ENCODE data around the gene FAM174A.

The FAM174A gene

GRCh38 chr5:100542086-100542485 is 6.9 kb downstream of the FAM174A start:
- H3K23ac ChIP-seq (ENCODE audit: low read length in 2 of 2) = no peak overlapping the region
- H4K91ac ChIP-seq (ENCODE audit: low read length) = no peak overlapping the region
- H3K79me1 ChIP-seq (replicated peaks; ENCODE audit: low read length, poor library complexity, severe bottlenecking) = peaks cover 19% of the 10 kb centered on the region
- H3K14ac ChIP-seq (ENCODE audit: low read length in 2 of 2) = no peak overlapping the region
- no peak for DNase-seq
- H2AK5ac ChIP-seq (ENCODE audit: low read length, severe bottlenecking) = no peak overlapping the region
- H3K18ac ChIP-seq (ENCODE audit: low read depth in 1 of 2, low read length in 2 of 2) = no peak overlapping the region
- 100% methylated on average over 1 of the region's 1 CpG for WGBS
- H3K9ac ChIP-seq (ENCODE audit: low read length) = no peak overlapping the region
- H3K9me3 ChIP-seq (ENCODE audit: control insufficient read depth, low read length) = no peaks in the 10 kb centered on the region
- H3K4me2 ChIP-seq (ENCODE audit: low read length, poor library complexity, severe bottlenecking) = no peak overlapping the region
- peaks cover 0 to 2% of the 10 kb centered on the region in 2 experiments for H3K36me3 ChIP-seq (ENCODE audit: control insufficient read depth in 1 of 2, insufficient read depth in 2 of 2, low read depth in 1 of 2, low read length in 2 of 2)
- H3K27ac ChIP-seq (ENCODE audit: low read length, poor library complexity, severe bottlenecking) = no peak overlapping the region
- no peak overlapping the region for H3K4me3 ChIP-seq (ENCODE audit: insufficient read depth in 1 of 2, low read depth in 1 of 2, low read length in 2 of 2)
- H2BK5ac ChIP-seq (ENCODE audit: low read depth, low read length, poor library complexity, severe bottlenecking) = no peak overlapping the region
- no peak overlapping the region for H3K4ac ChIP-seq (ENCODE audit: low read depth in 1 of 2, low read length in 2 of 2)
- no peak overlapping the region for H2AFZ ChIP-seq (ENCODE audit: low read depth, low read length)
- no peaks in the 10 kb centered on the region for H3K4me1 ChIP-seq (ENCODE audit: control insufficient read depth, insufficient read depth, low read depth, low read length)
- H2BK120ac ChIP-seq (ENCODE audit: low read depth, low read length) = no peak overlapping the region
- no peak overlapping the region for H2BK15ac ChIP-seq (ENCODE audit: low read depth, poor library complexity, severe bottlenecking)
- H2BK12ac ChIP-seq (ENCODE audit: low read length in 2 of 2) = no peak overlapping the region
- no peak overlapping the region for H4K8ac ChIP-seq (ENCODE audit: low read length)
- H3K27me3 ChIP-seq (ENCODE audit: control insufficient read depth in 1 of 2, insufficient read depth in 1 of 2, low read length in 2 of 2) = no peaks in the 10 kb centered on the region

- no peak overlapping the region for H3K4ac ChIP-seq (ENCODE audit: low read depth in 1 of 2, low read length in 2 of 2)
- H2BK15ac ChIP-seq (ENCODE audit: low read depth, poor library complexity, severe bottlenecking) = no peak overlapping the region
- no peak overlapping the region for H3K9ac ChIP-seq (ENCODE audit: low read length)
- no peak overlapping the region for H4K91ac ChIP-seq (ENCODE audit: low read length)
- H3K4me2 ChIP-seq (ENCODE audit: low read length, poor library complexity, severe bottlenecking) = no peak overlapping the region
- H3K23ac ChIP-seq (ENCODE audit: low read length in 2 of 2) = no peak overlapping the region
- no peak overlapping the region for H3K18ac ChIP-seq (ENCODE audit: low read depth in 1 of 2, low read length in 2 of 2)
- WGBS = no CpG with 5 or more reads among the region's 1 CpG
- no peak overlapping the region for H4K8ac ChIP-seq (ENCODE audit: low read length)
- peaks cover 0 to 2% of the 10 kb centered on the region in 2 experiments for H3K36me3 ChIP-seq (ENCODE audit: control insufficient read depth in 1 of 2, insufficient read depth in 2 of 2, low read depth in 1 of 2, low read length in 2 of 2)
- no peak overlapping the region for H2BK120ac ChIP-seq (ENCODE audit: low read depth, low read length)
- peaks cover 15% of the 10 kb centered on the region for H3K79me1 ChIP-seq (replicated peaks; ENCODE audit: low read length, poor library complexity, severe bottlenecking)
- no peak overlapping the region for H3K4me3 ChIP-seq (ENCODE audit: insufficient read depth in 1 of 2, low read depth in 1 of 2, low read length in 2 of 2)
- H3K4me1 ChIP-seq (ENCODE audit: control insufficient read depth, insufficient read depth, low read depth, low read length) = peaks cover 2% of the 10 kb centered on the region
- no peak overlapping the region for H3K27ac ChIP-seq (ENCODE audit: low read length, poor library complexity, severe bottlenecking)
- no peaks in the 10 kb centered on the region for H3K9me3 ChIP-seq (ENCODE audit: control insufficient read depth, low read length)
- no peak for DNase-seq
- H3K14ac ChIP-seq (ENCODE audit: low read length in 2 of 2) = no peak overlapping the region
- no peak overlapping the region for H2AFZ ChIP-seq (ENCODE audit: low read depth, low read length)
- no peak overlapping the region for H2BK12ac ChIP-seq (ENCODE audit: low read length in 2 of 2)
- no peaks in the 10 kb centered on the region for H3K27me3 ChIP-seq (ENCODE audit: control insufficient read depth in 1 of 2, insufficient read depth in 1 of 2, low read length in 2 of 2)
- no peak overlapping the region for H2AK5ac ChIP-seq (ENCODE audit: low read length, severe bottlenecking)
- H2BK5ac ChIP-seq (ENCODE audit: low read depth, low read length, poor library complexity, severe bottlenecking) = no peak overlapping the region
Measured at GRCh38 chr5:100546001-100546400, 10.8 kb downstream of the FAM174A start.

GRCh38 chr5:100550531-100551051 is 15.4 kb downstream of the FAM174A start:
- Histone ChIP-seq H2BK120ac (ENCODE audit: low read depth, low read length) (no peak overlapping the region), H2AK5ac (ENCODE audit: low read length, severe bottlenecking) (no peak overlapping the region), H3K4me1 (ENCODE audit: control insufficient read depth, insufficient read depth, low read depth, low read length) (peaks cover 5% of the 10 kb centered on the region), H3K4me2 (ENCODE audit: low read length, poor library complexity, severe bottlenecking) (no peak overlapping the region), H2BK5ac (ENCODE audit: low read depth, low read length, poor library complexity, severe bottlenecking) (no peak overlapping the region), H3K27ac (ENCODE audit: low read length, poor library complexity, severe bottlenecking) (peak overlapping the region; percentile 3), H4K91ac (ENCODE audit: low read length) (no peak overlapping the region), H3K4ac (ENCODE audit: low read depth in 1 of 2, low read length in 2 of 2) (no peak overlapping the region), H3K79me1 (replicated peaks; ENCODE audit: low read length, poor library complexity, severe bottlenecking) (peaks cover 13% of the 10 kb centered on the region), H3K18ac (ENCODE audit: low read depth in 1 of 2, low read length in 2 of 2) (no peak overlapping the region), H2AFZ (ENCODE audit: low read depth, low read length) (peak overlapping the region; percentile 69), H2BK15ac (ENCODE audit: low read depth, poor library complexity, severe bottlenecking) (no peak overlapping the region), H3K23ac (ENCODE audit: low read length in 2 of 2) (no peak overlapping the region), H4K8ac (ENCODE audit: low read length) (no peak overlapping the region), H3K4me3 (ENCODE audit: insufficient read depth in 1 of 2, low read depth in 1 of 2, low read length in 2 of 2) (no peak overlapping the region), H2BK12ac (ENCODE audit: low read length in 2 of 2) (no peak overlapping the region), H3K9me3 (ENCODE audit: control insufficient read depth, low read length) (no peaks in the 10 kb centered on the region), H3K36me3 (ENCODE audit: control insufficient read depth in 1 of 2, insufficient read depth in 2 of 2, low read depth in 1 of 2, low read length in 2 of 2) (peaks cover 0 to 2% of the 10 kb centered on the region in 2 experiments), H3K14ac (ENCODE audit: low read length in 2 of 2) (peak overlapping the region in 1 of 2 experiments; percentile 55), H3K27me3 (ENCODE audit: control insufficient read depth in 1 of 2, insufficient read depth in 1 of 2, low read length in 2 of 2) (no peaks in the 10 kb centered on the region), H3K9ac (ENCODE audit: low read length) (peak overlapping the region; percentile 18)
- no peak for DNase-seq
- WGBS = 100% methylated on average over 1 of the region's 1 CpG

- H4K8ac ChIP-seq (ENCODE audit: low read length) = no peak overlapping the region
- no peak overlapping the region for H3K9ac ChIP-seq (ENCODE audit: low read length)
- no peak overlapping the region for H2BK120ac ChIP-seq (ENCODE audit: low read depth, low read length)
- H2AK5ac ChIP-seq (ENCODE audit: low read length, severe bottlenecking) = no peak overlapping the region
- peaks cover 0 to 2% of the 10 kb centered on the region in 2 experiments for H3K36me3 ChIP-seq (ENCODE audit: control insufficient read depth in 1 of 2, insufficient read depth in 2 of 2, low read depth in 1 of 2, low read length in 2 of 2)
- no peak for DNase-seq
- no peak overlapping the region for H4K91ac ChIP-seq (ENCODE audit: low read length)
- no peak overlapping the region for H2BK5ac ChIP-seq (ENCODE audit: low read depth, low read length, poor library complexity, severe bottlenecking)
- H3K23ac ChIP-seq (ENCODE audit: low read length in 2 of 2) = no peak overlapping the region
- peak overlapping the region; percentile 5 to 33 for H3K18ac ChIP-seq (ENCODE audit: low read depth in 1 of 2, low read length in 2 of 2)
- no peak overlapping the region for H2BK15ac ChIP-seq (ENCODE audit: low read depth, poor library complexity, severe bottlenecking)
- no peak overlapping the region for H2BK12ac ChIP-seq (ENCODE audit: low read length in 2 of 2)
- H3K79me1 ChIP-seq (replicated peaks; ENCODE audit: low read length, poor library complexity, severe bottlenecking) = peaks cover 11% of the 10 kb centered on the region
- H3K4me1 ChIP-seq (ENCODE audit: control insufficient read depth, insufficient read depth, low read depth, low read length) = peaks cover 5% of the 10 kb centered on the region
- WGBS = 95% methylated on average over 3 of the region's 3 CpGs
- H3K4me3 ChIP-seq (ENCODE audit: insufficient read depth in 1 of 2, low read depth in 1 of 2, low read length in 2 of 2) = no peak overlapping the region
- no peak overlapping the region for H2AFZ ChIP-seq (ENCODE audit: low read depth, low read length)
- no peaks in the 10 kb centered on the region for H3K27me3 ChIP-seq (ENCODE audit: control insufficient read depth in 1 of 2, insufficient read depth in 1 of 2, low read length in 2 of 2)
- H3K14ac ChIP-seq (ENCODE audit: low read length in 2 of 2) = no peak overlapping the region
- no peak overlapping the region for H3K27ac ChIP-seq (ENCODE audit: low read length, poor library complexity, severe bottlenecking)
- no peak overlapping the region for H3K4me2 ChIP-seq (ENCODE audit: low read length, poor library complexity, severe bottlenecking)
- no peak overlapping the region for H3K4ac ChIP-seq (ENCODE audit: low read depth in 1 of 2, low read length in 2 of 2)
- H3K9me3 ChIP-seq (ENCODE audit: control insufficient read depth, low read length) = no peaks in the 10 kb centered on the region
Measured at GRCh38 chr5:100551183-100551582, 16.0 kb downstream of the FAM174A start.
